Measurements from ENCODE around the gene CDH13. TPM values are rescaled to one million over a fixed set of nuclear protein-coding genes. Genes with fewer than 3 reads are reported as not detected.

The CDH13 gene
- total RNA-seq, 4 donors from 2014 or later = 2.0 to 6.6 (median 4.1) TPM; not detected in 1

DNA sequence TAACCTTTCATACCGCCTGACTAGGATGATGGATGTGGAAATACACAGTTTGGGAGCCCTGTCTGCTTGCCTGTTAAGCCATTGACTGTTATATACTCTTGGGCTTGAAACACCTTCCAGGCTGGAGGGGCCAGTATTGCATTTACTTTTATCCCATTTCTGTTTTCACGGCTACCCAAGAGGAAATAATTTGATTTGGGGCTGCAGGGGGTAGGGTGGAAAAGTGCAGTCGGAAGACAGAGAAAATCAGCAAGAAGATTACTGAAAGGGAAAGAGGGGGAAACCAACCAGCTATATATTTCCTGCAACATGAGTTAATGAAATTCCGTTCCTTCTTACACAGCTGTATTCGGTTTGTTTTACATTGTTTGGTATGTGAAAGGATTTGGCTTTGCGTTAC, 202.5 kb downstream of the CDH13 start:
- no peak overlapping the region for H3K27ac ChIP-seq
- H3K4me3 ChIP-seq = no peak overlapping the region
- H3K27me3 ChIP-seq = no peaks in the 10 kb centered on the region
- H3K9me3 ChIP-seq = no peaks in the 10 kb centered on the region
- no peaks in the 10 kb centered on the region for H3K4me1 ChIP-seq
- H3K36me3 ChIP-seq = no peaks in the 10 kb centered on the region
- TF ChIP-seq POLR2A (IDR thresholded peaks at IDR 0.05) = no peak
- TF ChIP-seq, protein P1, sequence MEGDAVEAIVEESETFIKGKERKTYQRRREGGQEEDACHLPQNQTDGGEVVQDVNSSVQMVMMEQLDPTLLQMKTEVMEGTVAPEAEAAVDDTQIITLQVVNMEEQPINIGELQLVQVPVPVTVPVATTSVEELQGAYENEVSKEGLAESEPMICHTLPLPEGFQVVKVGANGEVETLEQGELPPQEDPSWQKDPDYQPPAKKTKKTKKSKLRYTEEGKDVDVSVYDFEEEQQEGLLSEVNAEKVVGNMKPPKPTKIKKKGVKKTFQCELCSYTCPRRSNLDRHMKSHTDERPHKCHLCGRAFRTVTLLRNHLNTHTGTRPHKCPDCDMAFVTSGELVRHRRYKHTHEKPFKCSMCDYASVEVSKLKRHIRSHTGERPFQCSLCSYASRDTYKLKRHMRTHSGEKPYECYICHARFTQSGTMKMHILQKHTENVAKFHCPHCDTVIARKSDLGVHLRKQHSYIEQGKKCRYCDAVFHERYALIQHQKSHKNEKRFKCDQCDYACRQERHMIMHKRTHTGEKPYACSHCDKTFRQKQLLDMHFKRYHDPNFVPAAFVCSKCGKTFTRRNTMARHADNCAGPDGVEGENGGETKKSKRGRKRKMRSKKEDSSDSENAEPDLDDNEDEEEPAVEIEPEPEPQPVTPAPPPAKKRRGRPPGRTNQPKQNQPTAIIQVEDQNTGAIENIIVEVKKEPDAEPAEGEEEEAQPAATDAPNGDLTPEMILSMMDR (IDR thresholded peaks at IDR 0.05) = no peak
- no peak for DNase-seq

DNA sequence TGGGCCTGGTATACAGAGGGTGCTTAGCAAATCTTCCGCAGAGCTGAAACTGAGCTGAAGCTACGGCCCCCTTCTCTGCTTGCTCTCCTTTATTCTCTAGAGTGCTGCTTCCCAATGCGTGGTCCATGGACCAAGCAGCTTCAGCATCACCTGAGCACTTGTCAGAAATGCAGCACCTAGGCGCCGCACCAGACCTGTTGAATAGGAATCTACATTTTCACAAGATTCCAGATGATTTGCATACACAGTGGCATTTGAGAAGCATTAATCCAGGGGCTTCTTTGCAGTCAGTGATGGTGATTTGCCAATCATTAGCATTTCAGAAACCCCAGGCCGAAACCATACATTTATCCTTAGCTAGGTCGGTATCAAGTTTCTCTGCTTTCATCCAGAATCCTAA, 204.2 kb downstream of the CDH13 start:
- no peak overlapping the region for H3K27ac ChIP-seq
- H3K4me1 ChIP-seq = no peaks in the 10 kb centered on the region
- no peak overlapping the region for H3K4me3 ChIP-seq
- no peak for DNase-seq
- TF ChIP-seq, protein P1 (IDR thresholded peaks at IDR 0.05) = no peak
- no peak for TF ChIP-seq POLR2A (IDR thresholded peaks at IDR 0.05)
- H3K36me3 ChIP-seq = no peaks in the 10 kb centered on the region
- H3K9me3 ChIP-seq = no peaks in the 10 kb centered on the region
- H3K27me3 ChIP-seq = no peaks in the 10 kb centered on the region

DNA sequence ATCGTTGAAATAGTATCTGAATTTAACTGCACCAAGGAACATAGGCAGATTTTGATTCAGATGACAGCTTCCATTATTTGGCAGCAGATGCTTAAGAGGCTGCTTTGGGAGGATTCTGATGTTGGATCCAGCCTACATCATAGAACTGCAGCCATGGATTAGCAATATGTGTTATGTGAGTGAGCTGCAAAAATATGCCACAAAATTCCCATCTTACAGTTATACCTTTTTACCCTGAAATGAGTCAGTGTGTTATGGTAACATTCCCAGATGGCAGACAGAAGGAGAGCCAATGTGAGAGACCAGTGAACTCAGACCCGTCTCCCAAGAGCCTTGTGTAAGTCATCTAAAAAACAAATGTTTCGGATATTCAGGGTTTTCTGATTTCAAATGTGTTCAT, 206.1 kb downstream of the CDH13 start:
- H3K4me1 ChIP-seq = no peaks in the 10 kb centered on the region
- H3K27me3 ChIP-seq = no peaks in the 10 kb centered on the region
- H3K9me3 ChIP-seq = no peaks in the 10 kb centered on the region
- no peak overlapping the region for H3K27ac ChIP-seq
- DNase-seq = no peak
- TF ChIP-seq, protein P1 (IDR thresholded peaks at IDR 0.05) = no peak
- no peak for TF ChIP-seq POLR2A (IDR thresholded peaks at IDR 0.05)
- no peak overlapping the region for H3K4me3 ChIP-seq
- no peaks in the 10 kb centered on the region for H3K36me3 ChIP-seq

DNA sequence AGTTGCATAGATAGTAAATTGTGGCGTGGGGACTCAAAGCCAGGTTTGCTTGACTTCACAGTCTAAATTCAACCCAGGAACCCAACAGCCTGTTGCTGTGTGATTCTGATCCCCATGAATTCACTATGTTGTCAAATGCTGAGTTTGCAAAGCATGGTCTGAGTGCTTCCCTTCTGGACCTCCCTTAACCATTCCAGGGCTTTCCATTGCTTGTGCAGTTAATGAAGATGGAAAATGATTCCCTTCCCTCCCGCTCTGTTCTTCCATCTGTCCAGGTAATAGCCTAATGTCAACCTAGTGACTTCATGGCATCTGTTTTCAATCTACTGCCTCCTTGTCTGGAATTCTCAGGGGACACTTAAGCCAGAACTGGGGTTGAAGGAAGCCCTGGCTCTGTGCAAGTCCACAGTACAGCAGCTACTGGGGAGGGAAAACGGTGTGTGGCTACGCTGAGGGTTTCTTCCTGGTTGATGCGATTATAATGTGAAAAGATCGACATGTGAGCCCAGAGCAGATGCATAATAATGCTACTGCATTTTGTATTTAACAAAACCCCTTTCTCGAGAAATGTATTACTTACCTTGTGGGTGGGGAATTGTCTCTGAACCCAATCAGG, 206.7 kb downstream of the CDH13 start:
- Histone ChIP-seq H3K27ac (no peak overlapping the region), H3K4me3 (no peak overlapping the region), H3K36me3 (no peaks in the 10 kb centered on the region), H3K27me3 (no peaks in the 10 kb centered on the region), H3K4me1 (no peaks in the 10 kb centered on the region), H3K9me3 (no peaks in the 10 kb centered on the region)
- TF ChIP-seq, protein P1 (IDR thresholded peaks at IDR 0.05) = no peak
- TF ChIP-seq POLR2A (IDR thresholded peaks at IDR 0.05) = no peak
- no peak for DNase-seq

DNA sequence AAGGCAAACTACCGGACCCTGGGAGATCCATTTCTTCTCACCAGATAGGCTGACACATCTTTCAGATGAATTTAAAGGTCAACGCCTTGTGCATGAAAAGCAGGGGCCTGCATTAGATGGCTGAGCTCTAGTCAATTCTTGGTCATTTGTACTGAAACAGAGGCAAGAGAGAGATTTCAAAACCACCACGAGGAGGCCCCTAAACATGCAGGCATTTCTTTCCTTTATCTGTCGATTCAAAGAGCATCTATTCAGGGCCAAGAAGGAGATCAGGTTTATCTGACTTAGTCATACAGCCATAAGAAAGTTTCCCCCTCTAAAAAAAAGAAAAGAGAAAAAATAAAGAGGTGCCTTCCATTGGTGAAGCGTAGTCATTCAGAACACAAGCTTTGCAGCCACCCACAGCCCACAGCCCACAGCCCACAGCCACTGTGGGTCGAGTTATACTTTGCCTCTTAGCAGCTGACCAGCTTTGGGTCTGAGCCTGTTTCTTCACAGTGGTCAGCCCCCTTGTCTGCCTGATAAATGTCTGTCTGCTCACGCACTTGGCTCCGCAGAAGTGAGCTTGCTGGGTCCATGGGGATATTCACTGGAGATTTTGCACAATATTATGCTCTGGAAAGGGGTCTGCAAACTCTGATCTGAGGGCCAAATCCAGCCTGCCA, 207.5 kb downstream of the CDH13 start:
- H3K36me3 ChIP-seq = no peaks in the 10 kb centered on the region
- no peaks in the 10 kb centered on the region for H3K4me1 ChIP-seq
- H3K27ac ChIP-seq = no peak overlapping the region
- DNase-seq = no peak
- H3K27me3 ChIP-seq = no peaks in the 10 kb centered on the region
- TF ChIP-seq, protein P1 (IDR thresholded peaks at IDR 0.05) = no peak
- no peak for TF ChIP-seq POLR2A (IDR thresholded peaks at IDR 0.05)
- no peak overlapping the region for H3K4me3 ChIP-seq
- H3K9me3 ChIP-seq = no peaks in the 10 kb centered on the region

Measured in Peyer's patch (tissue), 4 donors.